ENCODE results near the gene ZFP64. TPM values are rescaled to one million over a fixed set of nuclear protein-coding genes. Genes with fewer than 3 reads are reported as not detected.

The ZFP64 gene
- total and polyA plus RNA-seq, 2 donors (not counting 3 experiments of a cell fraction or from before 2014, with no cell fraction given) = 31.7 to 35.4 TPM

DNA sequence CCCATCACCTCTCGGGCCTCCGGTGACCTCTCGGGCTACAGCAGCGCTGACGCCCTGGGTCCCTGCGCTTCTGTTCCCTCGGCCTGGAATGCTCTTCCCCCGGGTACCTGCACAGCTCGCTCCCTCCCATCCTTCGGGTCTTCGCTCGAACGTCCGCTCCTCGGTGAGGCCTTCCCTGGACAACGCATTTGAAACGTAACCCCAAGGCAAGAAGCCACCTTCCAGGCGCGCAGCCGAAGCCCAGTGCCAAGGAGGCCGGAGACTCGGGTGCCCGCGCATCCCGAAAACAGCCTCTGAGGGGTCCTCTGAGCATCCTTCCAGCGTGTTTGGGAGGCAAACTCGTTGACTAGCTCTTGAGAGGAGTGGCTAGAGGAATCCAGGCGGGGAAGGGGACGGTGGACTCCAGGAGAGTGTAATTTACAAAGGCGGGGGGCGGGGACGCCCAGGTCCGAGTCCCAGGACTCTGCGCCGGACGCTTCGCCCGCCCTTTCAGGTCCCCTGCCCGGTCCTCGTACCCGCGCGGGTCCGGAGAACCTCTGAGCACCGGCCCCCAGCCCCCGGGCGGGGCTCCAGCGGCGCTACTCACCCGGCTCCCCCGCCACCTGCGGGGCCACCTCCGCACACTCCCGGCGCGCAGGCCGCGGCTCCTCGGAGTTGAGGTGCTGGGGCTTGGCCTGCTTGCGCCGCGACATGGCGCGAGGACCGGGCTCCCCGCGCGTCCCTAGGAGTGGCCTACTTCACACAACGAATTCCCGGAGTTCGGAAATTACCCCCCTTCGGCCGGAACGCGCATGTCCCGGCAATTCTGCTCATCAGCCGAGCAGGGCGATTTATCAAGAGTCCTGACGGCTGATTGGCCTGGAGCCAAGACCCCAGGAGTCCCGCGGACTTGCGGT is 86.8 kb downstream of the ZFP64 start:
- H2AFZ ChIP-seq (ENCODE audit: low read depth, low read length) = peak overlapping the region; percentile 35
- peak overlapping the region; percentile 37 for H3K27ac ChIP-seq (ENCODE audit: insufficient read depth, low read depth, low read length)
- no peaks in the 10 kb centered on the region for H3K27me3 ChIP-seq (ENCODE audit: control insufficient read depth in 2 of 2, insufficient read depth in 2 of 2, low read length in 2 of 2)
- BruUV-seq (replicated peaks) = no TSS peak
- peaks cover 26% of the 10 kb centered on the region for H3K4me1 ChIP-seq (ENCODE audit: control insufficient read depth, extremely low read depth, insufficient read depth, low read length)
- H3K79me2 ChIP-seq (ENCODE audit: control insufficient read depth, insufficient read depth, low read length) = peaks cover 40% of the 10 kb centered on the region
- H3K9me1 ChIP-seq (replicated peaks; ENCODE audit: control insufficient read depth, extremely low read depth, insufficient read depth, low read length) = no peaks in the 10 kb centered on the region
- peak; percentile 48 for FAIRE-seq
- peak overlapping the region; percentile 43 to 71 (median 64) for H3K4me3 ChIP-seq (replicated peaks in 1 of 3; ENCODE audit: insufficient read depth in 1 of 3, low read depth in 1 of 3, low read length in 3 of 3)
- no peaks in the 10 kb centered on the region for H3K36me3 ChIP-seq (ENCODE audit: control insufficient read depth in 2 of 2, extremely low read depth in 1 of 2, insufficient read depth in 2 of 2, low read length in 2 of 2)
- no peaks in the 10 kb centered on the region for H4K20me1 ChIP-seq (replicated peaks; ENCODE audit: control insufficient read depth, extremely low read depth, insufficient read depth, low read length)
- peak overlapping the region; percentile 84 for H3K4me2 ChIP-seq (ENCODE audit: insufficient read depth, low read length)
- ChIA-PET POLR2A (interaction anchor here (0.6 kb wide), 1 partner anchor 11 kb away, joined by 7 read pairs; no protein-coding TSS in a partner anchor), CTCF (interaction anchor here (0.6 to 2.9 kb wide), 8 partner anchors 8 to 409 kb away, joined by 3 to 18 read pairs (median 4); no protein-coding TSS in a partner anchor)
- dilution Hi-C loops (cut with MboI; ENCODE audit: extremely low pct_ligation_motif_present, low sequenced_read_pairs) = no loop called here
- TF ChIP-seq, protein P1, sequence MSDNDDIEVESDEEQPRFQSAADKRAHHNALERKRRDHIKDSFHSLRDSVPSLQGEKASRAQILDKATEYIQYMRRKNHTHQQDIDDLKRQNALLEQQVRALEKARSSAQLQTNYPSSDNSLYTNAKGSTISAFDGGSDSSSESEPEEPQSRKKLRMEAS (IDR thresholded peaks at IDR 0.05; ENCODE audit: insufficient read depth, insufficient read length) = no peak
- TF ChIP-seq POLR2AphosphoS5 (IDR thresholded peaks at IDR 0.05; ENCODE audit: insufficient read depth, low read depth, low read length) (peak; percentile 29), POLR2A (IDR thresholded peaks at IDR 0.05; ENCODE audit: low read depth, low read length) (no peak), GATA2 (IDR thresholded peaks at IDR 0.05; ENCODE audit: insufficient read depth, insufficient read length, low read depth, low read length) (no peak), JUN (IDR thresholded peaks at IDR 0.05; ENCODE audit: borderline replicate concordance, insufficient read depth, insufficient read length, low read depth) (no peak), EZH2 (IDR thresholded peaks at IDR 0.05; ENCODE audit: borderline replicate concordance, low read depth, low read length, severe bottlenecking) (no peak), CTCF (IDR thresholded peaks at IDR 0.05; ENCODE audit: extremely low read depth in 1 of 2, insufficient read depth in 1 of 2, low read depth in 1 of 2, low read length in 2 of 2) (no peak), MYC (IDR thresholded peaks at IDR 0.05; ENCODE audit: low read depth, low read length) (no peak), FOS (IDR thresholded peaks at IDR 0.05; ENCODE audit: borderline replicate concordance, insufficient read depth, low read length) (no peak)
- peak; percentile 56 for DNase-seq (ENCODE audit: low read depth, low spot score)
- no peaks in the 10 kb centered on the region for H3K9me3 ChIP-seq (replicated peaks; ENCODE audit: control insufficient read depth, insufficient read depth, low read length)
- H3K9ac ChIP-seq (replicated peaks; ENCODE audit: extremely low read depth, insufficient read depth, low read length) = peak overlapping the region; percentile 67
- intact Hi-C loops (cut with micrococcal nuclease) = no loop called here
